Suppressor macrophage (primary cell): Measurements from ENCODE around the gene EPM2AIP1.
"Not testable (repeated sequence)": the region's sequence is repeated elsewhere in the genome, so short reads cannot be mapped to it uniquely, and the experiment has no call there.

Source experiments
- DNase-seq, 4 experiments: peaks; one replicate each; pipeline ENCODE4 v3.0.0-alpha.2; 2020 to 2022
- total RNA-seq, 17 experiments: gene quantifications; one replicate each; lab custom pipeline; 2026; ENCODE audit warnings: mixed read lengths in 6 of 17, inconsistent platforms in 3 of 17; lab: John Stamatoyannopoulos, UW

The EPM2AIP1 gene
- total RNA-seq = 20.0 to 47.5 (median 31.3) reads per million in 17 experiments

- DNase-seq = peak in 3 of 4 experiments; percentile 99 to 100 (median 100)
These were observed at the start of gene EPM2AIP1 for GRCh38 chr3:36992806-36993325. Gene EPM2AIP1 (minus strand): TSS chr3:36993131. CDS start chr3:36993077, 54 bp downstream.

- DNase-seq = not testable (repeated sequence)
These were observed 49.8 kb upstream of the EPM2AIP1 start for GRCh38 chr3:37042712-37043111.

- DNase-seq = no peak
These were observed 48.7 kb upstream of the EPM2AIP1 start for GRCh38 chr3:37041546-37042195.

- DNase-seq = no peak
These were observed 47.3 kb upstream of the EPM2AIP1 start for GRCh38 chr3:37040231-37040630.

- DNase-seq = no peak
These were observed 46.4 kb upstream of the EPM2AIP1 start for GRCh38 chr3:37039161-37039846.

GRCh38 chr3:37037352-37037751 is 44.4 kb upstream of the EPM2AIP1 start:
- no peak for DNase-seq

GRCh38 chr3:37032961-37033360 is 40.0 kb upstream of the EPM2AIP1 start:
- DNase-seq = no peak

GRCh38 chr3:37031096-37031682 is 38.3 kb upstream of the EPM2AIP1 start:
- no peak for DNase-seq

GRCh38 chr3:37030588-37030987 is 37.7 kb upstream of the EPM2AIP1 start:
- no peak for DNase-seq

- no peak for DNase-seq
These were observed 36.7 kb upstream of the EPM2AIP1 start for GRCh38 chr3:37029516-37030163.

GRCh38 chr3:37029111-37029510 is 36.2 kb upstream of the EPM2AIP1 start:
- DNase-seq = no peak

- DNase-seq = peak in 1 of 4 experiments; percentile 23
These were observed 35.4 kb upstream of the EPM2AIP1 start for GRCh38 chr3:37028329-37028728.

- DNase-seq = no peak
These were observed 33.9 kb upstream of the EPM2AIP1 start for GRCh38 chr3:37026851-37027250.

- DNase-seq = no peak
These were observed 32.8 kb upstream of the EPM2AIP1 start for GRCh38 chr3:37025561-37026335.

- peak; percentile 53 to 86 (median 72) for DNase-seq
These were observed 32.0 kb upstream of the EPM2AIP1 start for GRCh38 chr3:37024820-37025405.

GRCh38 chr3:37024092-37024491 is 31.2 kb upstream of the EPM2AIP1 start:
- peak in 1 of 4 experiments; percentile 5 for DNase-seq

- no peak for DNase-seq
These were observed 24.8 kb upstream of the EPM2AIP1 start for GRCh38 chr3:37017683-37018082.

GRCh38 chr3:37016903-37017302 is 24.0 kb upstream of the EPM2AIP1 start:
- DNase-seq = no peak

GRCh38 chr3:37015642-37016041 is 22.7 kb upstream of the EPM2AIP1 start:
- DNase-seq = no peak

GRCh38 chr3:37014620-37015019 is 21.7 kb upstream of the EPM2AIP1 start:
- no peak for DNase-seq
